Measurements from ENCODE around the gene KRTAP10-7.

GRCh38 chr21:44602463-44602850 is 2.1 kb downstream of the KRTAP10-7 start:
- TF ChIP-seq, protein P1, sequence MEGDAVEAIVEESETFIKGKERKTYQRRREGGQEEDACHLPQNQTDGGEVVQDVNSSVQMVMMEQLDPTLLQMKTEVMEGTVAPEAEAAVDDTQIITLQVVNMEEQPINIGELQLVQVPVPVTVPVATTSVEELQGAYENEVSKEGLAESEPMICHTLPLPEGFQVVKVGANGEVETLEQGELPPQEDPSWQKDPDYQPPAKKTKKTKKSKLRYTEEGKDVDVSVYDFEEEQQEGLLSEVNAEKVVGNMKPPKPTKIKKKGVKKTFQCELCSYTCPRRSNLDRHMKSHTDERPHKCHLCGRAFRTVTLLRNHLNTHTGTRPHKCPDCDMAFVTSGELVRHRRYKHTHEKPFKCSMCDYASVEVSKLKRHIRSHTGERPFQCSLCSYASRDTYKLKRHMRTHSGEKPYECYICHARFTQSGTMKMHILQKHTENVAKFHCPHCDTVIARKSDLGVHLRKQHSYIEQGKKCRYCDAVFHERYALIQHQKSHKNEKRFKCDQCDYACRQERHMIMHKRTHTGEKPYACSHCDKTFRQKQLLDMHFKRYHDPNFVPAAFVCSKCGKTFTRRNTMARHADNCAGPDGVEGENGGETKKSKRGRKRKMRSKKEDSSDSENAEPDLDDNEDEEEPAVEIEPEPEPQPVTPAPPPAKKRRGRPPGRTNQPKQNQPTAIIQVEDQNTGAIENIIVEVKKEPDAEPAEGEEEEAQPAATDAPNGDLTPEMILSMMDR (conservative IDR thresholded peaks at IDR 0.05; ENCODE audit: low read length) = no peak
- no peak for TF ChIP-seq EZH2phosphoT487 (IDR thresholded peaks at IDR 0.05; ENCODE audit: borderline replicate concordance, low read depth, low read length)
